H1 (cell line): ENCODE measurements around the gene CYB561A3. TPM values are rescaled to one million over a fixed set of nuclear protein-coding genes. Genes with fewer than 3 reads are reported as not detected.

Experiments
- CTCF ChIA-PET: fragments of 300-600 bp; sonication (Branson Sonifier 250); formaldehyde crosslinking; loops from one replicate; lab custom pipeline; 2021; ENCODE audit not compliant: partially characterized antibody; lab: Charles Lee
- POLR2A ChIA-PET: fragments of 300-600 bp; sonication (Branson Sonifier 250); formaldehyde crosslinking; loops from one replicate; lab custom pipeline; 2021; ENCODE audit warnings: inconsistent platforms; ENCODE audit not compliant: partially characterized antibody; lab: Charles Lee
- DNase-seq, 2 experiments: peaks; one replicate each; pipeline versions ENCODE4 v3.0.0 to v3.0.0-alpha.2; 2010 to 2022; ENCODE audit warnings: low spot score in 2 of 2, low read depth in 1 of 2, mixed read lengths in 1 of 2
- FAIRE-seq: peaks from 2 replicates; lab custom pipeline; 2011; peaks lifted over from hg19 to GRCh38; lab: Jason Lieb, UNC
- H2AFZ ChIP-seq: 2 replicates; pipeline ENCODE4 v1.8.1; 2012; ENCODE audit warnings: low read length, inconsistent platforms
- H2AK5ac ChIP-seq: 2 replicates; pipeline ENCODE4 v1.6.1; 2013; ENCODE audit warnings: low read depth, low read length
- H2BK120ac ChIP-seq: replicated peaks from 2 replicates; pipeline ENCODE3; 2013; ENCODE audit warnings: low read depth, low read length, inconsistent platforms
- H2BK12ac ChIP-seq: 2 replicates; pipeline ENCODE4 v1.6.1; 2013; ENCODE audit warnings: low read depth, low read length
- H2BK15ac ChIP-seq: 2 replicates; pipeline ENCODE4 v1.6.1; 2013; ENCODE audit warnings: low read length
- H2BK20ac ChIP-seq: 2 replicates; pipeline ENCODE4 v1.6.1; 2013; ENCODE audit warnings: low read length
- H2BK5ac ChIP-seq: 2 replicates; pipeline ENCODE4 v1.6.1; 2013; ENCODE audit warnings: low read depth, low read length
- H3K14ac ChIP-seq: 2 replicates; pipeline ENCODE4 v1.6.1; 2013; ENCODE audit warnings: inconsistent platforms; ENCODE audit not compliant: insufficient read length
- H3K18ac ChIP-seq: 2 replicates; pipeline ENCODE4 v1.6.1; 2013; ENCODE audit warnings: low read length; ENCODE audit errors: extremely low read depth
- H3K23ac ChIP-seq: 2 replicates; pipeline ENCODE4 v1.6.1; 2013; ENCODE audit warnings: inconsistent platforms; ENCODE audit not compliant: insufficient read length
- H3K23me2 ChIP-seq: 2 replicates; pipeline ENCODE4 v1.6.1; 2013; ENCODE audit warnings: low read depth, low read length
- H3K27ac ChIP-seq: 2 replicates; pipeline ENCODE4 v1.6.1; 2011; ENCODE audit warnings: low read depth, low read length, inconsistent platforms
- H3K27me3 ChIP-seq, 4 experiments: replicated peaks in 1 of 4; 1 replicate in 1 of 4; 2 replicates in 3 of 4; pipeline versions ENCODE4 v1.6.1 to v1.8.1; 2011 to 2013; ENCODE audit warnings: low read length in 3 of 4, mild to moderate bottlenecking in 3 of 4, inconsistent platforms in 2 of 4, mixed read lengths in 2 of 4, moderate library complexity in 1 of 4; ENCODE audit not compliant: control insufficient read depth in 3 of 4, insufficient read depth in 3 of 4; ENCODE audit errors: extremely low read depth in 1 of 4
- H3K36me3 ChIP-seq, 4 experiments: 2 replicates each; pipeline versions ENCODE4 v1.6.1 to v1.8.1; 2011 to 2013; ENCODE audit warnings: mild to moderate bottlenecking in 4 of 4, low read length in 3 of 4, moderate library complexity in 2 of 4, control low read depth in 1 of 4, inconsistent platforms in 1 of 4; ENCODE audit not compliant: insufficient read depth in 4 of 4, control insufficient read depth in 2 of 4
- H3K4ac ChIP-seq: replicated peaks from 2 replicates; pipeline ENCODE3; 2013; ENCODE audit warnings: low read length, low read depth, mixed read lengths, inconsistent platforms; ENCODE audit not compliant: insufficient read length
- H3K4me1 ChIP-seq, 4 experiments: replicated peaks in 1 of 4; 1 replicate in 1 of 4; 2 replicates in 3 of 4; pipeline versions ENCODE4 v1.6.1 to v1.8.1; 2011 to 2013; ENCODE audit warnings: low read length in 3 of 4, inconsistent platforms in 2 of 4, mixed read lengths in 1 of 4; ENCODE audit not compliant: insufficient read depth in 4 of 4, control insufficient read depth in 3 of 4
- H3K4me2 ChIP-seq, 2 experiments: 2 replicates each; pipeline versions ENCODE4 v1.6.1 to v1.8.1; 2011 to 2013; ENCODE audit warnings: low read depth in 2 of 2, low read length in 2 of 2, control low read depth in 1 of 2, inconsistent platforms in 1 of 2, mild to moderate bottlenecking in 1 of 2; ENCODE audit not compliant: insufficient read depth in 1 of 2
- H3K4me3 ChIP-seq, 4 experiments: fragments of 200-600, 300-600 bp in 1 of 4; sonication (generic), shearing (Covaris generic), sonication (Bioruptor Twin) in 1 of 4; 2 replicates each; pipeline versions ENCODE4 v1.5.1 to v1.8.1; 2011 to 2016; ENCODE audit warnings: low read length in 4 of 4, low read depth in 3 of 4, control low read depth in 2 of 4, inconsistent platforms in 2 of 4, mild to moderate bottlenecking in 2 of 4, mixed read lengths in 1 of 4, moderate library complexity in 1 of 4; ENCODE audit not compliant: insufficient read depth in 2 of 4; ENCODE audit errors: extremely low read depth in 1 of 4
- H3K56ac ChIP-seq: replicated peaks from 2 replicates; pipeline ENCODE3; 2013; ENCODE audit warnings: low read depth, mild to moderate bottlenecking, mixed read lengths, low read length, inconsistent platforms; ENCODE audit not compliant: insufficient read length
- H3K79me1 ChIP-seq: 2 replicates; pipeline ENCODE4 v1.6.1; 2013; ENCODE audit warnings: low read depth, low read length, control low read depth
- H3K79me2 ChIP-seq, 2 experiments: 2 replicates each; pipeline versions ENCODE4 v1.6.1 to v1.8.1; 2012 to 2013; ENCODE audit warnings: low read length in 2 of 2, mild to moderate bottlenecking in 2 of 2, inconsistent platforms in 1 of 2; ENCODE audit not compliant: insufficient read depth in 2 of 2, control insufficient read depth in 1 of 2
- H3K9ac ChIP-seq, 4 experiments: replicated peaks in 1 of 4; 1 replicate in 1 of 4; 2 replicates in 3 of 4; pipeline versions ENCODE4 v1.6.1 to v1.8.1; 2011 to 2013; ENCODE audit warnings: low read depth in 3 of 4, low read length in 3 of 4, control low read depth in 2 of 4, mild to moderate bottlenecking in 2 of 4, moderate library complexity in 2 of 4, inconsistent platforms in 1 of 4; ENCODE audit errors: extremely low read depth in 1 of 4
- H3K9me3 ChIP-seq, 2 experiments: 2 replicates each; pipeline versions ENCODE4 v1.6.1 to v1.8.1; 2012 to 2013; ENCODE audit warnings: mild to moderate bottlenecking in 2 of 2, moderate library complexity in 2 of 2, control low read depth in 1 of 2, inconsistent platforms in 1 of 2, low read depth in 1 of 2, low read length in 1 of 2, mixed read lengths in 1 of 2; ENCODE audit not compliant: insufficient read depth in 2 of 2
- H4K20me1 ChIP-seq, 2 experiments: replicated peaks in 1 of 2; 2 replicates each; pipeline versions ENCODE3 to v1.8.1; 2011 to 2013; ENCODE audit warnings: inconsistent platforms in 2 of 2, low read length in 2 of 2, mild to moderate bottlenecking in 1 of 2; ENCODE audit not compliant: insufficient read depth in 2 of 2, control insufficient read depth in 1 of 2
- H4K5ac ChIP-seq: 2 replicates; pipeline ENCODE4 v1.6.1; 2013; ENCODE audit warnings: low read length, low read depth, mixed read lengths, inconsistent platforms; ENCODE audit not compliant: insufficient read length
- H4K8ac ChIP-seq: 2 replicates; pipeline ENCODE4 v1.8.0; 2013; ENCODE audit warnings: mild to moderate bottlenecking, moderate library complexity, low read length, inconsistent platforms; ENCODE audit not compliant: insufficient read depth; ENCODE audit errors: extremely low read depth
- H4K91ac ChIP-seq: replicated peaks from 2 replicates; pipeline ENCODE3; 2013; ENCODE audit warnings: low read length, mixed read lengths, inconsistent platforms; ENCODE audit not compliant: insufficient read length
- ASH2L ChIP-seq: fragments of 200-600, 300-600 bp; sonication (generic); IDR thresholded peaks from one replicate; pipeline ENCODE4 v1.7.1; 2017; ENCODE audit warnings: low read length
- BCL11A ChIP-seq, 2 experiments: IDR thresholded peaks; one replicate each; pipeline ENCODE4 v1.6.1; 2011; ENCODE audit warnings: low read depth in 2 of 2, low read length in 2 of 2, mild to moderate bottlenecking in 2 of 2
- CBX8 ChIP-seq: fragments of 300-800, 300-1000 bp; sonication (generic); IDR thresholded peaks from 2 replicates; pipeline ENCODE4 v1.7.1; 2016; ENCODE audit warnings: low read depth, low read length, borderline replicate concordance
- EP300 ChIP-seq, 2 experiments: IDR thresholded peaks; 1 replicate in 1 of 2; 2 replicates in 1 of 2; pipeline ENCODE4 v1.6.1; 2011 to 2012; ENCODE audit warnings: low read depth in 2 of 2, low read length in 2 of 2, mild to moderate bottlenecking in 2 of 2, borderline replicate concordance in 1 of 2, inconsistent platforms in 1 of 2, moderate library complexity in 1 of 2
- KDM1A ChIP-seq: fragments of 200-600, 300-600 bp; sonication (generic); IDR thresholded peaks from 2 replicates; pipeline ENCODE4 v1.7.1; 2016; ENCODE audit warnings: mild to moderate bottlenecking, low read length, borderline replicate concordance
- MAFK ChIP-seq: IDR thresholded peaks from 2 replicates; pipeline ENCODE4 v1.6.1; 2012; ENCODE audit warnings: low read depth, mild to moderate bottlenecking, improper control_type of control experiment, low read length
- PHF8 ChIP-seq: fragments of 200-600 bp; sonication (generic); conservative IDR thresholded peaks from 2 replicates; pipeline ENCODE4 v1.7.1; 2012; ENCODE audit warnings: low read depth, mild to moderate bottlenecking, inconsistent platforms, low read length, moderate library complexity
- RBBP5 ChIP-seq: IDR thresholded peaks from 2 replicates; pipeline ENCODE4 v1.7.1; 2012; ENCODE audit warnings: low read depth, mild to moderate bottlenecking, inconsistent platforms, low read length, moderate library complexity, borderline replicate concordance
- RXRA ChIP-seq: IDR thresholded peaks from 2 replicates; pipeline ENCODE4 v1.6.1; 2011; ENCODE audit warnings: low read depth, mild to moderate bottlenecking, low read length, moderate library complexity; ENCODE audit not compliant: insufficient read depth
- SP2 ChIP-seq: IDR thresholded peaks from 2 replicates; pipeline ENCODE4 v1.6.1; 2012; ENCODE audit warnings: mild to moderate bottlenecking, low read length, inconsistent platforms
- TCF12 ChIP-seq: IDR thresholded peaks from 2 replicates; pipeline ENCODE4 v1.6.1; 2011; ENCODE audit warnings: low read depth, mild to moderate bottlenecking, low read length
- YY1 ChIP-seq: IDR thresholded peaks from 2 replicates; pipeline ENCODE4 v1.6.1; 2011; ENCODE audit warnings: low read depth, mild to moderate bottlenecking, low read length
- WGBS, 2 experiments: shearing (Covaris generic) in 1 of 2; methylation state at CpG; one replicate each; pipeline versions ENCODE4 v1.1.6 to v1.1.7; 2013 to 2015; ENCODE audit warnings: low lambda C conversion rate in 2 of 2, mixed read lengths in 2 of 2, inconsistent platforms in 1 of 2, low coverage in 1 of 2, missing lambda C conversion rate in 1 of 2; ENCODE audit not compliant: insufficient replicate concordance in 2 of 2, insufficient coverage in 1 of 2, insufficient read length in 1 of 2; ENCODE audit errors: extremely low coverage in 1 of 2, missing lambda C conversion rate in 1 of 2; 5-methylcytosine and 5-hydroxymethylcytosine counted together
- polyA plus RNA-seq, 7 experiments: library from polyadenylated mRNA; depleted of rRNA in 3 of 7; stranded (reverse) in 5 of 7; unstranded in 2 of 7; fragments of >200 nt in 5 of 7; fragments of 200-250 nt in 2 of 7; gene quantifications; 1 replicate in 5 of 7; 2 replicates in 1 of 7; 4 replicates in 1 of 7; pipeline versions ENCODE4 v1.2.1 to v1.2.3, GENCODE V29; 2011 to 2013; ENCODE audit warnings: missing spikeins in 2 of 7, mixed read lengths in 2 of 7
- total RNA-seq: library from RNA; stranded (reverse); fragmentation: NEBNext Ultra II Directional; extraction: Animal tissue kit (Norgen Biotek cat#: 25700); gene quantifications from 2 replicates; pipeline ENCODE4 v1.2.1, GENCODE V29; 2021
- TF ChIP-seq, protein P1 (sequence below): IDR thresholded peaks from 2 replicates; pipeline ENCODE4 v1.6.1; 2012; ENCODE audit warnings: inconsistent platforms

CYB561A3 gene
- total and polyA plus RNA-seq, 2 of the 8 experiments (the other 6 are each of a cell fraction or from before 2014, with no cell fraction given): 29.6 to 41.2 TPM

DNA sequence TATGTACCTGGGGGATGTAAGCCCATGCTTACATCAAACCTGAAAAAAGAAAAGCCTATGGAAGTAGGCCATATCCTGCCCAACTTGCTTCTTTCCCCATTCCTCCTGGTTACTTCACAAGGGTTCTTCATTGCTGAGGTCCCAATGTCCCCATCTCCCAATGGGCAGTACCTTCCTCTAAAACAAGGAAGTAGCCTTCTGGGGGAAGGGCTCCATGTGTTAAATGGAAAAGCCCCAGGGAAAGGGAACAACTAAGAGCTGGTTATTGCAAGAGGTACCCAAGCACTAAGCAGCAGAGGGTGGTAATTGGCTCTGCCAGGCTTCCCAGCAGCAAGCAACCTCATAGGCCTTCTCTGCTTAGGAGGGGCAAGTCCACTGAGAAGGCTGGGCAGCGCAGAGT, 42.0 kb upstream of the CYB561A3 start:
- Histone ChIP-seq H2AK5ac (no peak overlapping the region), H2BK5ac (no peak overlapping the region), H2BK15ac (no peak overlapping the region), H3K14ac (no peak overlapping the region), H3K56ac (no peak overlapping the region), H3K27me3 (no peaks in the 10 kb centered on the region), H4K91ac (no peak overlapping the region), H3K79me1 (no peaks in the 10 kb centered on the region; the same call in 1 of the 2 replicates), H2BK20ac (no peak overlapping the region), H3K27ac (no peak overlapping the region), H3K4ac (no peak overlapping the region), H2BK12ac (no peak overlapping the region), H3K36me3 (peaks cover 36 to 61% (median 55%) of the 10 kb centered on the region in 4 experiments), H3K4me1 (no peaks in the 10 kb centered on the region), H4K20me1 (peaks cover 0 to 8% of the 10 kb centered on the region in 2 experiments), H3K9me3 (no peaks in the 10 kb centered on the region), H3K18ac (no peak overlapping the region), H2AFZ (no peak overlapping the region), H2BK120ac (no peak overlapping the region), H3K9ac (no peak overlapping the region), H4K5ac (no peak overlapping the region), H3K23ac (no peak overlapping the region), H4K8ac (no peak overlapping the region), H3K79me2 (no peaks in the 10 kb centered on the region), H3K4me3 (no peak overlapping the region), H3K23me2 (no peaks in the 10 kb centered on the region), H3K4me2 (no peak overlapping the region)
- POLR2A ChIA-PET: interaction anchor here (1.1 to 5.4 kb wide), 7 partner anchors 8 to 92 kb away, joined by 3 to 60 read pairs (median 19); partner anchors contain the start of gene TMEM216
- FAIRE-seq: no peak
- DNase-seq: no peak
- CTCF ChIA-PET: interaction anchor here (0.8 to 3.1 kb wide), 2 partner anchors 68 to 113 kb away, joined by 4 to 9 read pairs; no protein-coding TSS in a partner anchor
- no peak for TF ChIP-seq CBX8
- TF ChIP-seq RBBP5: no peak
- no peak for TF ChIP-seq EP300 (IDR thresholded peaks at IDR 0.05; ENCODE audit: borderline replicate concordance in 1 of 2, low read depth in 2 of 2, low read length in 2 of 2)
- TF ChIP-seq SP2: no peak
- no peak for TF ChIP-seq KDM1A
- no peak for TF ChIP-seq BCL11A (IDR thresholded peaks at IDR 0.05; ENCODE audit: low read depth in 2 of 2, low read length in 2 of 2)
- no peak for TF ChIP-seq RXRA
- TF ChIP-seq, protein P1, sequence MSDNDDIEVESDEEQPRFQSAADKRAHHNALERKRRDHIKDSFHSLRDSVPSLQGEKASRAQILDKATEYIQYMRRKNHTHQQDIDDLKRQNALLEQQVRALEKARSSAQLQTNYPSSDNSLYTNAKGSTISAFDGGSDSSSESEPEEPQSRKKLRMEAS: no peak
- no peak for TF ChIP-seq MAFK
- TF ChIP-seq ASH2L: no peak
- TF ChIP-seq PHF8: no peak
- no peak for TF ChIP-seq TCF12
- TF ChIP-seq YY1: no peak
- 86% methylated on average over 1 of the region's 1 CpG; no CpG with 5 or more reads in 1 of the 2 experiments for WGBS, 2 experiments
